ENCODE data around the gene INPP5A. TPM values are rescaled to one million over a fixed set of nuclear protein-coding genes. Genes with fewer than 3 reads are reported as not detected.

INPP5A gene
- total RNA-seq, 1 experiment from 2014 or later, result 14.7 TPM

DNA sequence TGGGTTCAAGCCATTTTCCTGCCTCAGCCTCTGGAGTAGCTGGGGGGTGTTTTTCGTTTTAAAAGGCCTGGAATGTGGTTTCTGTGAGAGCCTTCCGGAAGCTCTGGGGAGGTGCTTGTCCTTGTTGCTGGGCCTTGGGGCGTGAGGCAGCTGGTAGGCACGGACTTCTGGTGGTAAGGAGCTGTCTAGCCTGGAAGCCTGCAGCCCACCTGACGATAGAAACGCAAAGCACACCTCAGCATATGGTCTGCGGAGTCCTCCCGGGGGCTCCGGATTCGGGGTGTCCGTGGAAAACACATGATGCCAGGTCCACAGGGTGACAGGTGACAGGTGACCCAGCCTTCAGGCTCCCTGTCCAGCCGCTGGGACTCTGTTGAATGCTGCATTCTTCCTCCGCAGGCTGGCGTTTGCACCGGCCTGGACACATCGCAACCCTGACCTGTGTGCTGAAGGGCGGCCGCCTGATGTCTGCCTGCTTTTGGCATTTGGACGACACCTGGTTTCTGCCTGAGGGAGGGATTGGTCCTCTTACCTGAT lies 37.3 kb downstream of the INPP5A start:
- TF ChIP-seq, protein P1, sequence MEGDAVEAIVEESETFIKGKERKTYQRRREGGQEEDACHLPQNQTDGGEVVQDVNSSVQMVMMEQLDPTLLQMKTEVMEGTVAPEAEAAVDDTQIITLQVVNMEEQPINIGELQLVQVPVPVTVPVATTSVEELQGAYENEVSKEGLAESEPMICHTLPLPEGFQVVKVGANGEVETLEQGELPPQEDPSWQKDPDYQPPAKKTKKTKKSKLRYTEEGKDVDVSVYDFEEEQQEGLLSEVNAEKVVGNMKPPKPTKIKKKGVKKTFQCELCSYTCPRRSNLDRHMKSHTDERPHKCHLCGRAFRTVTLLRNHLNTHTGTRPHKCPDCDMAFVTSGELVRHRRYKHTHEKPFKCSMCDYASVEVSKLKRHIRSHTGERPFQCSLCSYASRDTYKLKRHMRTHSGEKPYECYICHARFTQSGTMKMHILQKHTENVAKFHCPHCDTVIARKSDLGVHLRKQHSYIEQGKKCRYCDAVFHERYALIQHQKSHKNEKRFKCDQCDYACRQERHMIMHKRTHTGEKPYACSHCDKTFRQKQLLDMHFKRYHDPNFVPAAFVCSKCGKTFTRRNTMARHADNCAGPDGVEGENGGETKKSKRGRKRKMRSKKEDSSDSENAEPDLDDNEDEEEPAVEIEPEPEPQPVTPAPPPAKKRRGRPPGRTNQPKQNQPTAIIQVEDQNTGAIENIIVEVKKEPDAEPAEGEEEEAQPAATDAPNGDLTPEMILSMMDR (IDR thresholded peaks at IDR 0.05; ENCODE audit: unreplicated experiment), result no peak
- Mint-ChIP-seq H3K36me3 (ENCODE audit: insufficient read depth, unreplicated experiment) (peaks cover 7% of the 10 kb centered on the region), H3K4me1 (ENCODE audit: insufficient read depth, unreplicated experiment) (peaks cover 6% of the 10 kb centered on the region), H3K9me3 (ENCODE audit: unreplicated experiment) (no peaks in the 10 kb centered on the region), H3K27me3 (ENCODE audit: insufficient read depth, unreplicated experiment) (no peaks in the 10 kb centered on the region), H3K4me3 (ENCODE audit: unreplicated experiment) (no peak overlapping the region), H3K27ac (ENCODE audit: low read depth, unreplicated experiment) (no peak overlapping the region)
- intact Hi-C loops (cut with micrococcal nuclease), result loop anchor here (5.0 kb wide), 1 partner anchor 62 kb away; no protein-coding TSS in a partner anchor
- no peak for DNase-seq (ENCODE audit: unreplicated experiment)
- ChIA-PET CTCF (no interaction called here), POLR2A (no interaction called here)
- no TSS peak for BruUV-seq (replicated peaks)

DNA sequence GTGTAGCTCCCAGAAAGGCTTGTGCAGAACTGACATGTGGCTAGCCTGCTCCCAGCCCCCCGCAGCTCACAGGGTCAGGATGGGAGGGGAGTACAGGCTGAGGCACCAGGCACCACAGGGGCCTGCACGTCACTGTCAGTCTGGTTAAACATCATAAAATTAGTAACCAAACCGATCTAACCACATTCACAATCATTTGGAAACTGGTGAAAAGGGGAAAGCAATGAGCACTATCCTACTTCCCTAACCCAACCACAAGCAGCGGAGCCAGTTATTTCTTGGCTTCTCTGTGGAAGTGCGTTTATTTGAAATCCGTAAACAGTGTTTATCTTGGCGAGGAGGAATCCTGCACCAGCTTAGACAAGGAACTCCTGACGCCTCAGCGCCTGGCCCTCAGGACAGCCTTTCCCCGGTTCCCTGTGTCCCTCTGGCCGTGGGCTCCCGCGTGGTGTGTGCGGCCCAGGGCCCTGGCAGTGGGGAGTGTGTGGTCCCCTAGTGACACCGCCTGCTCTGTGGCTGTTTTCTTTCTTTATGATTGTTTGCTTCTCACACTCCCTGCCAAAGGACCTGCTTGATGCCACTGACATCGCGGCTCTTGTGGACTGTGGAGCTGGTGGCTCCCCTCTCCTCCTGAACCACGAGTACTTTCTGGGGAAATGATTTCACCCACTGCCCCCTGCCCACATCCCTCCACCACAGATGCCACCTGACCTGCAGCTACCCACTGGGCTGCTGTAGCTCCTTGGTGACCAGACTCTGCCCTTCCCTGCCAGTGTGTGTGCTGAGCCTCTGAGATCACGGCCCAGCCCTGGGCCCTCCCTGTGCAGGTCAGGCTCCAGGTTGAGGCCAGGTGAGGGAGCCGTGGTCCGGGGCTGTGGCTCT lies 38.0 kb downstream of the INPP5A start:
- CTCF ChIA-PET, result interaction anchor here (0.6 kb wide), 1 partner anchor 130 kb away, joined by 3 read pairs; no protein-coding TSS in a partner anchor
- POLR2A ChIA-PET, result interaction anchor here (0.5 kb wide), 1 partner anchor 11 kb away, joined by 3 read pairs; no protein-coding TSS in a partner anchor
- H3K9me3 Mint-ChIP-seq (ENCODE audit: unreplicated experiment), result no peaks in the 10 kb centered on the region
- no peaks in the 10 kb centered on the region for H3K27me3 Mint-ChIP-seq (ENCODE audit: insufficient read depth, unreplicated experiment)
- no peak overlapping the region for H3K4me3 Mint-ChIP-seq (ENCODE audit: unreplicated experiment)
- no TSS peak for BruUV-seq (replicated peaks)
- DNase-seq (ENCODE audit: unreplicated experiment), result peak; percentile 65
- TF ChIP-seq, protein P1 (IDR thresholded peaks at IDR 0.05; ENCODE audit: unreplicated experiment), result no peak
- peaks cover 6% of the 10 kb centered on the region for H3K4me1 Mint-ChIP-seq (ENCODE audit: insufficient read depth, unreplicated experiment)
- intact Hi-C loops (cut with micrococcal nuclease), result loop anchor here (5.0 kb wide), 1 partner anchor 62 kb away; no protein-coding TSS in a partner anchor
- H3K27ac Mint-ChIP-seq (ENCODE audit: low read depth, unreplicated experiment), result no peak overlapping the region
- H3K36me3 Mint-ChIP-seq (ENCODE audit: insufficient read depth, unreplicated experiment), result peaks cover 7% of the 10 kb centered on the region

DNA sequence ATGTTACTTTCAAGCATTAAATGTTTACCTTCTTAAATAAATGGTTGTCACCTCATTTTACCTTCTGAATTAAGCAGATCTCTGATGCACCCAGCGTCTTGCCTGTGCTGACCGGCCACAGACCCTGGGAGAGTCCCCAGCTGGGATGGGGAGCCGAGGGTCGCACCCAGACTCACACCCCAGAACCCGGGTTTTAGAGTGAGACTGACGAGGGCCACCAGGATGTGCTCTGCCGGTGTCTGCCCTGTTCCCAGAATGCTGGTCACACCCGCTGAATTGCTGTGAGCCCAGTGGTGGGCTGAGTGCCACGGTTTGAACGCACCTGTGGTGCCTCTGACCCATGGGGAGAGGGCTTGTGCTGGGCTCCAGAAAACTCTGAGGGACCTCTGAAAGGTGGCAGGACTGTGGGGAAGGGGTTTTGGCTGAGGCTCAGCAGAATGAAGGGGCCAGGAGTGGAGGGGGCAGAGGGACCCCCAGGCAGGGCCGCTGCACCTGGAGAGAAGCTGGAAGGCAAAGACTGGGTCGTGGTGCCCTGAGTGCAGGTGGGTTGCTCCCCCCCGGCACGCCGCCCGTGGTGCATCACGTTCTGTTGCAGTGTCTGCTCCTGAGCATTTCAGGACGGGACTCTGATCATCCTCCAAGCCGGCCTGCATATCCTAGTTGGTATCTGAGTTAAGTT lies 39.2 kb downstream of the INPP5A start:
- H3K4me1 Mint-ChIP-seq (ENCODE audit: insufficient read depth, unreplicated experiment), result peaks cover 6% of the 10 kb centered on the region
- CTCF ChIA-PET, result interaction anchor here (0.6 kb wide), 1 partner anchor 111 kb away, joined by 4 read pairs; no protein-coding TSS in a partner anchor
- peaks cover 4% of the 10 kb centered on the region for H3K36me3 Mint-ChIP-seq (ENCODE audit: insufficient read depth, unreplicated experiment)
- no peak overlapping the region for H3K4me3 Mint-ChIP-seq (ENCODE audit: unreplicated experiment)
- no peaks in the 10 kb centered on the region for H3K27me3 Mint-ChIP-seq (ENCODE audit: insufficient read depth, unreplicated experiment)
- DNase-seq (ENCODE audit: unreplicated experiment), result no peak
- no TSS peak for BruUV-seq (replicated peaks)
- intact Hi-C loops (cut with micrococcal nuclease), result loop anchor here (1.0 to 5.0 kb wide), 2 partner anchors 60 to 119 kb away; no protein-coding TSS in a partner anchor
- TF ChIP-seq, protein P1 (IDR thresholded peaks at IDR 0.05; ENCODE audit: unreplicated experiment), result no peak
- no peak overlapping the region for H3K27ac Mint-ChIP-seq (ENCODE audit: low read depth, unreplicated experiment)
- no peaks in the 10 kb centered on the region for H3K9me3 Mint-ChIP-seq (ENCODE audit: unreplicated experiment)
- POLR2A ChIA-PET, result no interaction called here
